ENCODE data around the gene MYRIP. TPM values are rescaled to one million over a fixed set of nuclear protein-coding genes. Genes with fewer than 3 reads are reported as not detected.

Gene MYRIP
- total and polyA plus RNA-seq, 4 donors: 0.98 to 11.7 (median 6.8) TPM

DNA sequence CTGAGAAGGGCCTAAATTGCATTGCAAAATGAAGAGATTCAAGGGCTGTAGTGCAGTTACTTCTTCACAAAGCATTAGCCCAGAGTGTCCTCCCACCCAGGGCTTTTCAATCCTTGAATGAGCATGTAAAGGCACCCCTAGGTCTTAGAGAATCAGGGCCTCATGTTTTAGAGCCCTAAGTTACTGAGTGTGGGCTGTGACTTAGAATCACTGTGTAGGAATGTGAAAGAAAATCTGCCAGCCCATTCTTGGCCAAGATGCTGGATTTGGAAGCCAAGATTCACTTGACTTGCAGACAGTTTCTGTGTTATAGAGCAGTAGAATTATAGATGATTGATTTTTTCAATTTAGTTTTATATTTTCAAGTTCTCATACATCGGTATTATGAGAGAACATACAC is 153.2 kb downstream of the MYRIP start:
- Histone ChIP-seq H3K9me3 (ENCODE audit: control insufficient read depth in 4 of 4, low read length in 3 of 4) (no peaks in the 10 kb centered on the region), H3K9ac (ENCODE audit: low read depth in 1 of 2, low read length in 2 of 2) (no peak overlapping the region), H3K27me3 (ENCODE audit: control insufficient read depth in 4 of 4, insufficient read depth in 4 of 4, low read length in 3 of 4) (no peaks in the 10 kb centered on the region), H3K4me3 (ENCODE audit: low read depth in 1 of 3, low read length in 3 of 3) (no peak overlapping the region), H3K36me3 (ENCODE audit: control insufficient read depth in 4 of 4, insufficient read depth in 3 of 4, low read depth in 1 of 4, low read length in 3 of 4) (peaks cover 0 to 4% (median 0%) of the 10 kb centered on the region in 4 donors), H3K27ac (ENCODE audit: low read depth in 1 of 2, low read length in 2 of 2) (no peak overlapping the region), H3K4me1 (ENCODE audit: control insufficient read depth in 4 of 4, insufficient read depth in 4 of 4, low read length in 3 of 4) (no peaks in the 10 kb centered on the region)
- no peak for DNase-seq (ENCODE audit: low spot score)
- TF ChIP-seq TAF1 (conservative IDR thresholded peaks at IDR 0.05) (no peak), NR2F2 (IDR thresholded peaks at IDR 0.05) (no peak), HNF4A (conservative IDR thresholded peaks at IDR 0.05) (no peak), FOXA2 (IDR thresholded peaks at IDR 0.05) (no peak), EGR1 (IDR thresholded peaks at IDR 0.05; ENCODE audit: low read depth in 2 of 2) (no peak), SP1 (IDR thresholded peaks at IDR 0.05) (no peak), FOXA1 (IDR thresholded peaks at IDR 0.05) (no peak), JUND (IDR thresholded peaks at IDR 0.05) (no peak), MAX (IDR thresholded peaks at IDR 0.05) (no peak), ATF3 (IDR thresholded peaks at IDR 0.05) (no peak), HNF4G (IDR thresholded peaks at IDR 0.05) (no peak), RAD21 (IDR thresholded peaks at IDR 0.05) (no peak), RXRA (IDR thresholded peaks at IDR 0.05) (no peak), GABPA (IDR thresholded peaks at IDR 0.05 in 1 of 2, conservative IDR thresholded peaks at IDR 0.05 in 1 of 2) (no peak), YY1 (IDR thresholded peaks at IDR 0.05) (no peak), REST (IDR thresholded peaks at IDR 0.05) (no peak)
- TF ChIP-seq, protein P1, sequence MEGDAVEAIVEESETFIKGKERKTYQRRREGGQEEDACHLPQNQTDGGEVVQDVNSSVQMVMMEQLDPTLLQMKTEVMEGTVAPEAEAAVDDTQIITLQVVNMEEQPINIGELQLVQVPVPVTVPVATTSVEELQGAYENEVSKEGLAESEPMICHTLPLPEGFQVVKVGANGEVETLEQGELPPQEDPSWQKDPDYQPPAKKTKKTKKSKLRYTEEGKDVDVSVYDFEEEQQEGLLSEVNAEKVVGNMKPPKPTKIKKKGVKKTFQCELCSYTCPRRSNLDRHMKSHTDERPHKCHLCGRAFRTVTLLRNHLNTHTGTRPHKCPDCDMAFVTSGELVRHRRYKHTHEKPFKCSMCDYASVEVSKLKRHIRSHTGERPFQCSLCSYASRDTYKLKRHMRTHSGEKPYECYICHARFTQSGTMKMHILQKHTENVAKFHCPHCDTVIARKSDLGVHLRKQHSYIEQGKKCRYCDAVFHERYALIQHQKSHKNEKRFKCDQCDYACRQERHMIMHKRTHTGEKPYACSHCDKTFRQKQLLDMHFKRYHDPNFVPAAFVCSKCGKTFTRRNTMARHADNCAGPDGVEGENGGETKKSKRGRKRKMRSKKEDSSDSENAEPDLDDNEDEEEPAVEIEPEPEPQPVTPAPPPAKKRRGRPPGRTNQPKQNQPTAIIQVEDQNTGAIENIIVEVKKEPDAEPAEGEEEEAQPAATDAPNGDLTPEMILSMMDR (IDR thresholded peaks at IDR 0.05; ENCODE audit: low read depth, low read length, missing input control): no peak
- TF ChIP-seq, protein P2, sequence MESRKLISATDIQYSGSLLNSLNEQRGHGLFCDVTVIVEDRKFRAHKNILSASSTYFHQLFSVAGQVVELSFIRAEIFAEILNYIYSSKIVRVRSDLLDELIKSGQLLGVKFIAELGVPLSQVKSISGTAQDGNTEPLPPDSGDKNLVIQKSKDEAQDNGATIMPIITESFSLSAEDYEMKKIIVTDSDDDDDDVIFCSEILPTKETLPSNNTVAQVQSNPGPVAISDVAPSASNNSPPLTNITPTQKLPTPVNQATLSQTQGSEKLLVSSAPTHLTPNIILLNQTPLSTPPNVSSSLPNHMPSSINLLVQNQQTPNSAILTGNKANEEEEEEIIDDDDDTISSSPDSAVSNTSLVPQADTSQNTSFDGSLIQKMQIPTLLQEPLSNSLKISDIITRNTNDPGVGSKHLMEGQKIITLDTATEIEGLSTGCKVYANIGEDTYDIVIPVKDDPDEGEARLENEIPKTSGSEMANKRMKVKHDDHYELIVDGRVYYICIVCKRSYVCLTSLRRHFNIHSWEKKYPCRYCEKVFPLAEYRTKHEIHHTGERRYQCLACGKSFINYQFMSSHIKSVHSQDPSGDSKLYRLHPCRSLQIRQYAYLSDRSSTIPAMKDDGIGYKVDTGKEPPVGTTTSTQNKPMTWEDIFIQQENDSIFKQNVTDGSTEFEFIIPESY (IDR thresholded peaks at IDR 0.05): no peak
- WGBS: 89% methylated on average over 1 of the region's 1 CpG

Measured in liver (tissue), 9 donors.